ENCODE data around the gene BTBD10. TPM values are rescaled to one million over a fixed set of nuclear protein-coding genes. Genes with fewer than 3 reads are reported as not detected.

Gene BTBD10
- total and polyA plus RNA-seq, 11 donors: 5.9 to 31.4 (median 25.8) TPM

GRCh38 chr11:13495929-13496328 lies 32.9 kb upstream of the BTBD10 start, which contains the start of gene PTH:
Gene PTH, minus strand, starts transcription at chr11:13495997. Its CDS starts 3,142 bp downstream, at chr11:13492855.
- Histone ChIP-seq H3K27me3 (peaks cover 0 to 16% (median 0%) of the 10 kb centered on the region in 9 donors), H3K27ac (no peak within 1 kb of the TSS), H3K4me1 (no peaks in the 10 kb centered on the region), H3K36me3 (no peaks in the 10 kb centered on the region), H3K4me3 (no peak within 1 kb of the TSS), H3K9me3 (no peaks in the 10 kb centered on the region)
- ATAC-seq (no peak), DNase-seq (no peak)
- WGBS, 4 donors: 87 to 93% (median 90%) methylated on average over 3 of the region's 3 CpGs
- TF ChIP-seq CTCF (IDR thresholded peaks at IDR 0.05): no peak
- TF ChIP-seq POLR2A (IDR thresholded peaks at IDR 0.05): no peak
- intact Hi-C loops (cut with DNase I): loop anchor here in 1 of 10 donors (5.0 kb wide), 1 partner anchor 51 kb away; no protein-coding TSS in a partner anchor

- peaks cover 0 to 11% (median 0%) of the 10 kb centered on the region in 9 donors for H3K27me3 ChIP-seq
- TF ChIP-seq POLR2A (IDR thresholded peaks at IDR 0.05): no peak
- no peak for TF ChIP-seq CTCF (IDR thresholded peaks at IDR 0.05)
- H3K4me3 ChIP-seq: no peak overlapping the region
- H3K4me1 ChIP-seq: no peaks in the 10 kb centered on the region
- H3K36me3 ChIP-seq: no peaks in the 10 kb centered on the region
- intact Hi-C loops (cut with DNase I): no loop called here
- DNase-seq (no peak), ATAC-seq (no peak)
- H3K27ac ChIP-seq: no peak overlapping the region
- H3K9me3 ChIP-seq: no peaks in the 10 kb centered on the region
- WGBS, 4 donors: 47 to 52% (median 49%) methylated on average over 3 of the region's 3 CpGs
Measured at GRCh38 chr11:13494051-13494450, 31.0 kb upstream of the BTBD10 start.

GRCh38 chr11:13487661-13488030 lies 24.6 kb upstream of the BTBD10 start:
- Histone ChIP-seq H3K4me1 (no peaks in the 10 kb centered on the region), H3K27me3 (peaks cover 0 to 11% (median 0%) of the 10 kb centered on the region in 9 donors), H3K27ac (peak overlapping the region in 1 of 12 donors; percentile 27), H3K4me3 (peak overlapping the region in 7 of 12 donors; percentile 25 to 45 (median 35)), H3K36me3 (no peaks in the 10 kb centered on the region), H3K9me3 (peaks cover 0 to 6% (median 0%) of the 10 kb centered on the region in 12 donors)
- peak in 1 of 4 donors; percentile 61 for ATAC-seq
- WGBS, 4 donors: 48 to 65% (median 53%) methylated on average over 5 of the region's 5 CpGs
- intact Hi-C loops (cut with DNase I): loop anchor here in 1 of 10 donors (10.0 kb wide), 1 partner anchor 757 kb away; no protein-coding TSS in a partner anchor
- DNase-seq: no peak
- TF ChIP-seq CTCF (IDR thresholded peaks at IDR 0.05): peak in 2 of 12 donors; percentile 5 to 32
- no peak for TF ChIP-seq POLR2A (IDR thresholded peaks at IDR 0.05)

- Histone ChIP-seq H3K4me1 (no peaks in the 10 kb centered on the region), H3K27ac (peak overlapping the region in 1 of 12 donors; percentile 27), H3K4me3 (peak overlapping the region in 7 of 12 donors; percentile 25 to 45 (median 35)), H3K9me3 (peaks cover 0 to 6% (median 0%) of the 10 kb centered on the region in 12 donors), H3K27me3 (peaks cover 0 to 6% (median 0%) of the 10 kb centered on the region in 9 donors), H3K36me3 (no peaks in the 10 kb centered on the region)
- peak in 11 of 12 donors; percentile 6 to 61 (median 35) for TF ChIP-seq CTCF (IDR thresholded peaks at IDR 0.05)
- no peak for TF ChIP-seq POLR2A (IDR thresholded peaks at IDR 0.05)
- DNase-seq (peak; percentile 32 to 81 (median 46)), ATAC-seq (peak in 3 of 4 donors; percentile 59 to 91 (median 89))
- intact Hi-C loops (cut with DNase I): loop anchor here in 1 of 10 donors (10.0 kb wide), 1 partner anchor 758 kb away; no protein-coding TSS in a partner anchor
- whole genome bisulfite sequencing, 4 donors: 49 to 72% (median 54%) methylated on average over 24 to 26 of the region's 26 CpGs
Measured at GRCh38 chr11:13486926-13487660, 24.1 kb upstream of the BTBD10 start.
